ENCODE data around the gene ZDHHC14.

GRCh38 chr6:157468574-157468973 is 87.6 kb downstream of the ZDHHC14 start:
- TF ChIP-seq CTCF (IDR thresholded peaks at IDR 0.05; ENCODE audit: insufficient read depth, low read length, poor library complexity, severe bottlenecking) (no peak), EZH2phosphoT487 (conservative IDR thresholded peaks at IDR 0.05; ENCODE audit: low read length) (no peak)
